RPMI7951 (cell line): Measurements from ENCODE around the gene CAPZA2. TPM values are rescaled to one million over a fixed set of nuclear protein-coding genes. Genes with fewer than 3 reads are reported as not detected.
"Not testable (repeated sequence)": the region's sequence is repeated elsewhere in the genome, so short reads cannot be mapped to it uniquely, and the experiment has no call there.

Experiments
- DNase-seq: peaks from one replicate; pipeline ENCODE4 v3.0.0-alpha.2; 2012; ENCODE audit warnings: low read depth
- total RNA-seq: library from RNA; depleted of rRNA; stranded (reverse); fragments of >200 nt; shearing (Covaris generic); gene quantifications from 2 replicates; pipeline ENCODE4 v1.2.3, GENCODE V29; 2014

Gene CAPZA2
- total RNA-seq, 1 experiment from 2014 or later, result 217 TPM

DNA sequence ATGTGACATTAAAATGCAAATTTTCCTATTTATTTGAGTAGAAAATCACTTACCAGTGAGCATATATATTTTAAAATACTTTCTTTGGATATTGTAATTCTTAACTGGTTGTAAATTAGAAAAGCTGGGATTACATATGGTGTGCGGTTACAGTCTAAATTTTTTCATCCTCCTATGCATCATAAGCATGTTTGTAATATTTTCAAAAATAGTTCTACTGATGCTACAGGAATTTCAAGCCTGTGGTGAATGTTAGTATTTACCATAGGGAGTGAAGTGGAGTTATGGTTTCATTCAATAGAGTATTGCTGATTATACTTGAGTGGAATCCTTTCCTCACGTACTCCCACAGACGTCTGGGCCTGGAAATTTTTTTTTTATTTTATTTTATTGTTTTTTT lies 56.3 kb downstream of the CAPZA2 start:
- no peak for DNase-seq

DNA sequence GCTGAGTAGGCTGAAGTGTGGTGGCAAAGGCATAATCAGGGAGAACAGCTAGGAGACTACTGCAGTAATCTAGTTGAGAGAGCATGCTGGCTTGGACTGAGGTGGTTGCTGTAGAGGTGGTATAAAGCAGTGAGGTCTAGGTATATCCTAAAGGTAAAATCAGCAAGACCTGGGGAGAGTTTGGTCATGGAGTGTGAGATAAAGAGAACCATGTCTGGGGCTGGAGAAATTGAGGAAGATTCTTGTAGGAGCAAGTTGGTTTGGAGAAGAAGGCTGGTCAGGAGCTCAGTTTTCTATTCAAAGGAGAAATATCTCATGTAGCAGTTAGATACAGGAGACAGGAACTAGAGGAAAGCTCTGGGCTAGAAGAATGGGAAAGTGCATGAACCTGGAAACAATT lies 58.0 kb downstream of the CAPZA2 start:
- DNase-seq, result no peak

DNA sequence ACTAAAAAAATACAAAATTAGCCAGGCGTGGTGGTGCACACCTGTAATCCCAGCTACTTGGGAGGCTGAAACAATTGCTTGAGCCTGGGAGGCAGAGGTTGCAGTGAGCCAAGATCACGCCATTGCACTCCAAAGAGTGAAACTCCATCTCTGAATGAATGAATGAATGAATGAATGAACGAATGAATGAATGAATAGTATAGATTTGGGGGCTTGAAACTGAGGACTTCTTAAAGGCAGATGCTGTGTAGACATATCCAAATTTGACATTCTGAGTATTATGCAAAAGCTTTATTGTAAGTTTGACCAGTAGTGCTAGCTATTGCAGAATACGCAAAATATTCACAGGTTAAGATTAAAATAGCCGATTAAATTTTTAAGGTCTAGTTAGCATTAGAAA lies 60.2 kb downstream of the CAPZA2 start:
- DNase-seq, result no peak

- DNase-seq, result no peak
These were observed 62.4 kb downstream of the CAPZA2 start for GRCh38 chr7:116924741-116925140.

DNA sequence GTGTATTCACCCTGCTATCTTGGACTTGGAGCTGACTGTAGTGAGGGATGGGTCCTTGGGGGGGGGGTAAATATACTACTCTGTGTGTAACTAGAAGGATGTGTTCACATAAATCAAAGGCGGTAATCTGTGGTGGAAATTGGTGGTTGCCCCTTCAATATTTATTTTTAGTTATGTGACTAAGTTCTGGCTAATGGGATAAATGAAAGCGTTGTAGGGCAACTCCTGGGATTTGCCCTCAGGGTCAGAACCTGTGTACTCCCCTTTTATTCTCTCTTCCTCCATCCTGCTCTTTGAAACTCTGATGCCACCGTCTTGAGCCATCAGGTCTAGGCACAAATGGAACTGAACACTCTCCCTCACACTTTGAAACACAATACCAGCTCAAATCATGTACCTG lies 66.6 kb downstream of the CAPZA2 start:
- peak; percentile 53 for DNase-seq

DNA sequence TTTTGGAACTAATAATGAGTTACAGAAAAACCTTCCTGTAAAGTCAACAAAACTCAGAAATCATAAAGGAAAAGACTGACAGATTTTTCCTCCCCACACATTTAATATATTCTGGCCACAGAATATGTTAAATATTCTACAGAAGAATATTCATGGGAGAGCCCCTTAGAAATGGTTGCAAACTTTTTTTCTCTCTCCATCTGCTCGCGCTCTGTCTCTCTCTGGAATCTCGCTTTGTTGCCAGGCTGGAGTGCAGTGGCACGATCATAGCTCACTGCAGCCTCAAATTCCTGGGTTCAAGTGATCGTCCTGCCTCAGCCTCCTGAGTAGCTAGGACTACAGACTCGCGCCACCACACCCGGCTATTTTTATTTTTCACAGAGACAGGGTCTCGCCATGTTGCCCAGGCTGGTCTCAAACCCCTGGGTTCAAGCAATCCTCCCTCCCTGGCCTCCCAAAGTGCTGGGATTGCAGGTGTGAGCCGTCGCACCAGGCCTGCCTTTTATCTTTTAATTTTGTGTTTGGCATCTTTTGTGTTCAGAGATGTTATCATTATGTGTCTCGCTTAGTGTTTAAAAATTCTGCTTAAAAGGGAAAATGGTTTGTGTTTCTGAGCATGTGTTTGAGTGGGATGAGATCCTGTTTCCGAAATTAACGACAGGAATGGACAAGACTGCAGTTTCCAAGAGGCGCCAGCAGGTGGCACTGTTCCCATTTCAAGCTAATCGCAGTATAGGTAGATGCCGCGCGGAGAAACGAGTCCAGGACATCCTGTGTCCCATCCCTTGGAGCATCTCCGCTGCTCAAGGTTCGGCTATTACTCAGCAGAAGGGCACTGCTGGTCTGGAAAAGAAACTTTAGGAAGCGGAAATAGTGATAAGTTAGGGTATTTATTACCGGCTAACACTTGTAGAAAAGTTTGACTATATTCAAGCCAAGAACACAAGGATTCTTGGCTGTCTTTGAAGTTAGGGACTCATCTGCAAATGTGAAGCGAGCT lies 67.8 kb downstream of the CAPZA2 start:
- DNase-seq, result peak; percentile 74

DNA sequence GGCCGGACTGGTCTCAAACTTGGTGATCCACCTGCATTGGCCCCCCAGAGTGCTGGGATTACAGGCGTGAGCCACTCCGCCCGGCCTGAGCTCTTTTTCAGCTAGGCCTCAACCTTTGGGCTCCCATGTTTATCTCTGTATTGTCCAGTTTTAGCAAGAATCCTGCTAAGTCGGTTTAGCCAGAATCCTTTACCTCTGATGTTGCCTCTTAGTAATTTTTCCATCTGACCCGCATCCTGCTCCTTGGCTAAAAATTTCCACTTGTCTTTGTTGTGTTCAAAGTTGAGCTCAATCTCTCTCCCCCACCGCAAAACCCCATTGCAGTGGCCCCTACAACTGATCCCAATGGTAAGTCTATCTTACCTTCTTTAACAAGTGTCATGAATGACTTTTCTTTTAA lies 70.2 kb downstream of the CAPZA2 start:
- no peak for DNase-seq

GRCh38 chr7:116933465-116933864 lies 71.1 kb downstream of the CAPZA2 start:
- no peak for DNase-seq

DNA sequence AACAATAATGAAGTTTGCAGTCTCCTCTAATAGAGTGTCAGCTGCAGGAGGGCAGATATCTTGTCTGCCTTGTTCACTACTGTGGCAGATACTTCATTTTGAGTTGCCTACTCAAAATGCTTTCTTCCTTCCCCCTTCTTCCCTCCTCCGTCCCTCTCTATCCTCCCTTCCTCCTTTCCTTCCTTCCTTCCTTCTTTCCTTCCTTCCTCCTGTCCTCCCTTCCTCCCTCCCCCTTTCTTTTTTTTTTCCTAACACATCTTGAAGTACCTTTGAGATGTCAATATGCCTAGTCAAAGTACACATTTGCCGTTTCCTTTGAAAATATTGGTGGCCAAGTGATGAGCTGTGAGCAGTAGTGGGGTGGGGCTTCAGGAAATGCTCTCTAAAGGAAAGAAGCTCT lies 72.2 kb downstream of the CAPZA2 start:
- no peak for DNase-seq

- DNase-seq, result not testable (repeated sequence)
These were observed 74.5 kb downstream of the CAPZA2 start for GRCh38 chr7:116936844-116937243.

DNA sequence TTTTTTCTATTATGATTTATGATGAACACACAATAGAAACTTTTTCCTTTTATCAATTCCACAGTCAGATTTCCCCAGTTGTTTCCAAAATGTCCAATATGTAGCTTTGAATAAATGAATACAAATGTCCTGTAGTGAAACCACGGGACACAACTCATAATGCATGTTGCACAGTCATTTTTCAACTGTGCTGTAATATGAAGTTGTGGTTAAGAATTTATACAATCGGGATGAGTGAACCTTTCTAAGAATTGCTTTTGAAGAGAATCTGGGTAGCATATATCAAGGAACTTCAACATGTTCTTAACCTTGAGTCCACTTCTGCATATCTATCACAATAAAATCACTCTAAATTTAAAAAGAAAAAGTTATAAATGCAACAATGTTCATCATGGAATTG lies 76.3 kb downstream of the CAPZA2 start:
- DNase-seq, result no peak

GRCh38 chr7:116940689-116941370 lies 78.4 kb downstream of the CAPZA2 start:
- no peak for DNase-seq

GRCh38 chr7:116942504-116942903 lies 80.1 kb downstream of the CAPZA2 start:
- no peak for DNase-seq

GRCh38 chr7:116948934-116949333 lies 86.5 kb downstream of the CAPZA2 start:
- no peak for DNase-seq

GRCh38 chr7:116949941-116950801 lies 87.8 kb downstream of the CAPZA2 start:
- DNase-seq, result no peak

DNA sequence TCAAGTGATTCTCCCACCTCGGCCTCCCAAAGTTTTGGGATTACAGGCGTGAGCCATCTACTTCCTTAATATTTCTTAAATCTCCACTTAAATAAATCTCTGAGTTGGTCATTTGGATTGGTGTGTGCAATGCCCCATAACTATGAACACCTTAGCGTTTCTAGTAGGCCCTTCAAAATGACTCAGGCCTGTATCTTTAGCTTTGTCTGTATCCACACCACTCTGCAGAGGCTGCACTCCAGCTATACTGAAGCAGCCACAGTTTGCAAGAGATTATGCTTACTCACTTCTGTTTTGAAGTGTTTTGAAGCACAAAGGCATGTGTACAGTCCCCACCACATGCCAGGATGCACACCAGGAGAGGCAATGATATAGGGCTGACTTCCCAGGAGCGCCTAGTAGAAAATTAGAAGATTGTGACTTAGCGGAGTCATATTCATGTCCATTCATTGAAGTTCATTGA lies 88.5 kb downstream of the CAPZA2 start:
- DNase-seq, result no peak

- no peak for DNase-seq
These were observed 89.2 kb downstream of the CAPZA2 start for GRCh38 chr7:116951366-116952292.

GRCh38 chr7:116952635-116953371 lies 90.4 kb downstream of the CAPZA2 start:
- peak; percentile 18 for DNase-seq

- DNase-seq, result peak; percentile 76
These were observed 91.1 kb downstream of the CAPZA2 start, which contains the start of gene ST7 for GRCh38 chr7:116953372-116953905. ST7 (plus strand) TSS chr7:116953501; CDS start chr7:116953541, 40 bp downstream.
